GM18907 (cell line): ENCODE results near the gene HOMEZ.

Experiments
- ATAC-seq: cut with Tn5 transposase; IDR thresholded peaks from one replicate; pipeline ENCODE4 v1.9.1; 2021; ENCODE audit warnings: mild to moderate bottlenecking, moderate library complexity; ENCODE audit not compliant: unreplicated experiment

The HOMEZ gene

DNA sequence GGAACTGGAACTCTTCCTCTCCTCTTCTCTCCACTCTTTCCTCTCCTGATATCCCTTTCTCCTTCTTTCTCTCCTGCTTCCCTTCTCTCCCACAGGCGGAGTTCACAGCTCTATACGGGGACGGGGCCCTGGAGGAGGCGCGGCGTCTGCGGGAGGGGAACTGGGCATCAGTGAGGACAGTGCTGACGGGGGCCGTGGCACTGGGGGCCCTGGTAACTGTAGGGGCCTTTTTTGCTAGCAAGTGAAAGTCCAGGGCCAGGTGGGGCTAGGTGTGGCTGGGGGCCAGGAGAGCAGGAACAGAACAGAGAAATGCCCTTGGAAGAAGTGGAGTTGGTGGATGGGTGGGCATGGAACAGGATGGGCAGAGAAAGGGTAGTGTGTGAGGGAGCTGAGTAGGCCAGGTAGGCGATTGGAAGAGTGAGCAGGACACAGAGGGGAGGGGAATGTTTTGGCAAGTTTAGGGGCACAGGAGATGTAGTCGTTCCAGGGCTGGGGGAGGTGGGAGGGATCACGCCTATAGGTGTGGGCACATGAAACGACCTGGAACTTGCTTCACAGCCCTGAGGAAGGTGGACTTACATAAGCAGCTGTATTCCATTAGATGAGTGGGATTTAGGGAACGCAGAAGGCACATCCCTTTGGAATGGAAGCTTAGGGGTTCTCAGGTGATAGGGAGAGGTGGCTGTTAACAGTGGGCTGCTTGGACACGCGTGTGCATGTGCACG lies 23.0 kb upstream of the HOMEZ start:
- no peak for ATAC-seq

DNA sequence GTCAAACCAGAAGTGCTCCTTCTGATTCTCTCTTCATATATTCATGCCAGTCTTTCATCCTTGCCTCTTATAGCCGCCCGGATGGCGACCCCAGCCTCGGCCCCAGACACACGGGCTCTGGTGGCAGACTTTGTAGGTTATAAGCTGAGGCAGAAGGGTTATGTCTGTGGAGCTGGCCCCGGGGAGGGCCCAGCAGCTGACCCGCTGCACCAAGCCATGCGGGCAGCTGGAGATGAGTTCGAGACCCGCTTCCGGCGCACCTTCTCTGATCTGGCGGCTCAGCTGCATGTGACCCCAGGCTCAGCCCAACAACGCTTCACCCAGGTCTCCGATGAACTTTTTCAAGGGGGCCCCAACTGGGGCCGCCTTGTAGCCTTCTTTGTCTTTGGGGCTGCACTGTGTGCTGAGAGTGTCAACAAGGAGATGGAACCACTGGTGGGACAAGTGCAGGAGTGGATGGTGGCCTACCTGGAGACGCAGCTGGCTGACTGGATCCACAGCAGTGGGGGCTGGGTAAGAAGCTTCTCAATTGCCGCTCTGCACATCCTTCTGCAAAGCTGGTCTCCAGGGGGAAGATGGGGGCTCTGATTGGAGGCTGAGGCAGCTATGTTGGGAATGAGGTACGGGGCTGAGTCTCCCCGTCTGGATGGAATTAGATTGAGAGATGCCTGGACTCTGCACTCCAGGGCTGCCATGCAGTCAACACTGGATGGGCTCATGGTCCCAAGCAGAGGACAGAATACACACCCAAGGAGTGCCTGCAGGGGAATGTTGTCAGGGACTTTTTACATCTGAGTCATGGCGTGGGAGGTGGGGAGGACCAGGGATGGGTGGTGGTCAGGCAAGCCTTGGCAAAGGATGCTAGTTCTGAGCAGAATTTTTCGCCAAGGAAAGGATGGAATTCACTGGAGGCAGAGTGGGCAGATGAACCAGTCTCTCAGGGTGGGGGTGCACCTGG lies 22.0 kb upstream of the HOMEZ start:
- ATAC-seq, result no peak

DNA sequence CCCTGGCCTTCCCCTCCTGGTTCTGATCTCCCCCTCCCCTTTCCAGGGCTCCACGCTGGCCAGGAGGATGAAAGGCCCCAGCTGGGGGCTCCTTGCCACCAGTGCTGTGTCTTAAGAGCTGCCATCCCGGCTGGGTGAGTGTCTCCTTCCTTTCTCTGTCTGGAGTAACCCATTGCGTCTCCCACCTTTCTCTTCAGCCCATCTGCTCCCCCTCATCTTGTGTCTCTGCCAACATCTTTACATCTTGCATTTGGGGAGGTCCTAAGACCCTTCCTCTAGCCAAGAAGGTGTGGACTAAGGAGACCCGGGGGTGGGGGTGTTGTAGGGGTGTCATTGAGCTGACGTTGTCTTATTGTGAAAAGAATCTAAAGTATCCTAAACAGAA lies 21.2 kb upstream of the HOMEZ start:
- no peak for ATAC-seq

DNA sequence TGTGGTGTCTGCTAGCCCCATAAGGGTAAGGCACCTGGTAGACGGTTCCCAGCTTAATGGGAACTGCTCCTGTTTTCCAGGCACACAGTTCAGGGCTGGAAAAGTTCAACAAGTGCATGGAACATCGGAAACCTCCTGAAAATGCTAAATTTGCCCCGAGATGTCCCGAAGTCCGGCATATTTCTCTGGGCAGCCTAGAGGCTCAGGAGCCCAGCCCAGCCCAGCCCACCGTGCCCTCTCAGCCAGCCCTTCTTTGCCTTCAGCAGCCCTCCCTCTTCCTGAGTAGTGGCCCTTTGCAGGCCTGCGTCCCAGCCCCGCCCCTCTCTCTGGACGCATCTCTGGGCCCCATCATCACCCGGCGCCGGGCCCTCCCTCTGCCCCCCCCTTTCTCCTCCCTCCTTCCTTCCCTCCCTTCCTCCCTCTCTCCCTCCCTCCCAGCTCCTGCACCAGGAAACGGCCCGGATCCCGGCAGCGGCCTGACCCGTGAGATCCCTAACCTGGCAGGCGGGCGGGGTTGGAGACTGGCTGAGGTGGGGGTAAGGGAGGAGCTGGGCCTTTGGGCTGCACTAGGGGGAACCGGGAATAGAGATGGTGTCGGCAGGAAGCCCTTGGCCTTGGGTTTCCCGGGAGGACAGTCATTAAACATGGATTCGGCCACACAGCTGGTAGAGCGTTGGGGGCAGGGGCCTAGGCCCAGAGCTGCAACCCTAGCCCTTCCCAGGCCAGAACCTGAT lies 20.6 kb upstream of the HOMEZ start, which contains the start of gene BCL2L2:
BCL2L2 (plus strand) TSS at position 422 of the 734 bp plus-strand sequence. CDS start 935 bp downstream, outside the sequence.
- no peak for ATAC-seq

DNA sequence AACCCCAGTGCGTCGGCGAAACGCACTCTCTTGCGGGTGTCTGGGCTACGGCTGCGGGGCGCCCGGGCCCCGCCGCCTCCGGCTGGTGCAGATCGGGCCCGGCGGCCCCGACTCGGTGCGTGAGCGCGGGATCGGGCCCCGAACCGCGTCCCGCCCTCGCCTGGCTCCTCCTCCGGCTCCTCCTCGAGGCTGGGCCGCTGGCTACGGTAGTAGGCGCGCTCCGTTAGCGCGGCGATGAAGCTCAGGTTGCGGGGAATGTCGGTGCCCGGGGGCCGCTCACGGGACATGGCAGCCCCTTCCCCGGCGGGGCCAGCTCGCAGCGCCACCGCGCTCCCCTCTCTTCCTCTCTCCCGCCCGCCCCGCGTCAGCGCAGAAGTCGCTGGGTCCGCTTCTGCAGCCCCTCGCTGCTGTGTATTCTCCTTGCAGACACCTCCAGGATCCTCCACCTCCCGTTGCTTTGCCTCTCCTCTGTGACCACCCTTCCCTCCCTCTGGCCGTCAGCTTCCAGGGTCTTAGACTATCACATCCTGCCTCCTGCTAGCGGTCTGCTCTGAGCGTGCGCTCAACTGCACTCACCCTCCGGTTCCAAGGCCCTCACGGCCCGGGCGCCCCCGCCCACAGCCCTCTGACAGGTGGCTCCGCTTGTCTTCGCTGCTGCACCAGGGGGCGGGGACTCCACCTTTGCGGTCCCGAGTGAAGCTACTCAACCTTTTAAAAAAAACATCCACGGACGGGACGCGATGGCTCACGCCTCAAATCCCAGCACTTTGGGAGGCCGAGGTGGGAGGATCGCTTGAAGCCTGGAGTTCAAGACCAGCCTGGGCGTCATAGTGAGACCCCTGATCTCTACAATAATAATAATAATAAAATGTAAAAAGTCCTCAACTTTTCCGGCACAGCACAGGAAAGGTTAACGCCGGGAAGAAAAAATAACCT lies 16.6 kb upstream of the HOMEZ start, which contains the start of gene PPP1R3E:
PPP1R3E (minus strand) TSS at position 570 of the 936 bp plus-strand sequence; CDS start at position 287, 283 bp downstream.
- ATAC-seq, result peak; percentile 34

DNA sequence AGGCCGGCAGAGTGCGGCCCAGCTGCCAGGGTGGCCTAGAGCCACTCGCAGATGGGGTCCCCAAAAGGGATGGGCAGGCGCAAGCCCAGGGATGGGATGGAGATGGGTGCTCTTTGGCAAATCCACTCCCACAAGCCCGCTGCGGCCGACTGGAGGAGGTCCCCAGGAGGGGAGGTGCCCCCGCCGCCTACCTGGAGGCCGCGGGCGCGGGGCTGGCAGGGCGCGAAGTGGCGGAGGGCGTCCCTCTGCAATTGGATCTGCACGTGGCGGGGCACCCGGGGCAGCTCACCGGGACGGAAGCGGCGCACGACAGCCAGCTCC lies 16.0 kb upstream of the HOMEZ start:
- ATAC-seq, result no peak

DNA sequence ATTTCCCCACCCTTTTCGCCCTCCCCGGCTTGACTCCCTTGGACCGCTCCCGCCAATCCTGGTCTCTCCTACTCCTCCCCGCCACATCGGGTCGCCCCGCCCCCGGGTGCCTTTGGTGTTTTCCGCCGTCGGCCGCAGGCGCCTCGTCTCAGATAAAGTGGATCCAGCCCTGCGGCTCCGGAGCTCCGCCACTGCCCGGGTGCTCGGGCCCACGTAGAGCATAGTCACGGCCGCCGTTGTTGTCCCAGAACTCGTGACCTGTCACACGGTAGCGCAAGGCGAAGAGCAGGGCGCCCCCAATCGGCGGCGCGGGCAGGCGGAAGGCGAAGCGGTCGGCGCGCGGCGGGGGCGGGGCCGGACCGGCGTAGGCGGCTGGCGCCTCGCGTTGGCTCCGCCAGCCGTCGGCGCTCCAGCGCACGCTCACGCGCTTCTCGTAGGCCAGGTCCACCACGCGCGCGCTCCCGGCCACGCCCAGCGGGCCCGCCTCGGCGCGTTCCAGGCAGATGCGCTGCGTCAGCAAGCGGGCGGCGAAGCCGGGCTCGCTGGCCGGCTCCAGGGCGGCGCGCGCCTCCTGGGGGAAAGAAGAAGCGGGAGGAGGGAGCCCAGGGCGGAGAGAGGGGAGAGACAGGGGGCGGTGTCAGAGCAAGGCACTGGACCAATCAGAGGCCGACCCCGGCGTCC lies 15.5 kb upstream of the HOMEZ start:
- ATAC-seq, result peak; percentile 82

DNA sequence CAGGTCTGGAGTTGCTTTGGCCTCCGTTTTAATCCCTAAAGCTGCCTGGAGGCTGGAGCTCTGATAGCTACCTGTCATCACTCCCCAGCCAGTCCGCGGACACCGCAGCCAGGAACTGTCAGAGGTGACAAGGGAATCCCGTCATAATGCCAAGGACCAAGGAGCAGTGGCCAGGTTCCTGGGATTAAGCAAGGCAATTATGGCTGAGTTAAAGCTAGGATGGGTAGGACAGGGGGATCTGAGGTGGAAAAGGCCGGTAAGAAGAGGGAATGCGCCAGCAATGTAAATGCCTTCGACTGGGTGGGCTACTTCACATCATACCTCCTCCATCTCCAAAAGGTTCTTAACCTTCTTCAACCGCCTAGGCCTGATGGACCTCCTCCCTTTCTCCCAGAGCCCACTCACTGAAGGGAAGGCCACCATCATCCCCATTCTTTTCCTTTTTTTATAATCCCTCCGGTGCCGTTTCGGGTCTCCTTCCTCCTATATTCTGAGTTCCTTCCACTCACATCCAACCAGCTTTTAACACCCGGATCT lies 14.8 kb upstream of the HOMEZ start:
- no peak for ATAC-seq

DNA sequence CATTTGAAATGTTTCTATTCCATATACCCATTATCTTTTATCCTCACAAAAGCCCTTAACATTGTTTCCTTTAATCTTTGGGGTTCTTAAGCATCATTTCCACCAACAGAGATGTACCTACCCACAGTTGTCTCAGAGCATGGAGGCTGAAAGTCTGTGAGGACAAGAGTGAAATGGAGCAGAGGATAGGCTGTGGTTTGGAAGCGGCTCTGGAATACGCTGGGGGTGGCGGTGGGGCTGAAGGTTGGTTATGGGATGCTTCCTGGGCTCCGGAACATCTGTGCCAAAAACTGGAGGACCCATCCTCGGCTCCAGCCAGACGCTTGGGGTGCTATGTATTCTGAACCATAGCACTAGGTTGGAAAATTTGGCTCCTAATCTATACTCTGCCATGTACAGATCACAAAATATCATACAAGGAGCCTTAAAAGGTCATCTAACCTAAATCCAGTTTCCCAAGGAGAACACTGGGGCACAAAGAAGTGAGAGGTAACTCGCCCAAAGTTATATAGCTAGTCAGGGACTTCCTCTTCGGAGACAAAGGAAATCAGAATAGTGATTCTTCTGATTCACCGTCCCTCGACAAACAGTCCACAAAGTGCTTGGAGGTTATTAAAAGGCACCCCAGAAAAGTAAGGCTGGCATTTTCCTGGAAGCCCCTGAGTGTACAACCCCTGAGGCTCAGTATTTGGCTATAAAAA lies 14.2 kb upstream of the HOMEZ start:
- ATAC-seq, result no peak

DNA sequence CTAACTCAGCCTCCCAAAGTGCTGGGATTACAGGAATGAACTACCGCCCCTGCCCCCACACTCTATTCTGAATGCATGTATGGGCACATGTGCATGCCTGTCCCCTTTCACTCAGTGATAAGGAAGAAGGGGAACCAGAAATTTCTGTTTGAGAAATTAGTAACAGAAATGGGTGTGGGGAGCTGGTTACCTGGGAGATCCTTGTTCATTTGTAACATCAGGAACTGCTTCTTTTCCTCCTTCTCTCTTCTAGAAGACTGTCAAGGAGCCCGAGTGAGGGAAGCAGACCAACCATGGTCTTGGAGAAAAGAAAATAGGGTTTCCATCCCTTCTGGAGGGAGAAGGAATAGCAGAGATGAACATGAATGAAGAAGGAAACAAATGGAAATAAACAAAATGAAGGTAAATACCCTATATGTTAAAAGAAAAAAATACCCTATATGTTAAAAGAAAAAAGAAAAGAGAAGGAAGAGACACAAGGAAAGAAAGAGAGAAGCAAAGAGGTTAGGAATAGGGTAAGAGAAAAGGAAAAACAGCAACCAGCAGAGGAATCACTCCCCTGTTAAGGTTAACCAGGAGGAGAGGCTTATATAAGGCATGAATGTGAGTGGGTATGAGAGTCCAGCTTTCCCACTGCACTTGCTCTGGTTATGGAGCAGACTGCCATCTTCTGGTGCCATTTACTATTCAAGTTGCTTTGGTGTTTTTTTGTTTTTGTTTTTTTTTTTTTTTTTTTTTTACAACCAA lies 13.5 kb upstream of the HOMEZ start:
- ATAC-seq, result no peak

DNA sequence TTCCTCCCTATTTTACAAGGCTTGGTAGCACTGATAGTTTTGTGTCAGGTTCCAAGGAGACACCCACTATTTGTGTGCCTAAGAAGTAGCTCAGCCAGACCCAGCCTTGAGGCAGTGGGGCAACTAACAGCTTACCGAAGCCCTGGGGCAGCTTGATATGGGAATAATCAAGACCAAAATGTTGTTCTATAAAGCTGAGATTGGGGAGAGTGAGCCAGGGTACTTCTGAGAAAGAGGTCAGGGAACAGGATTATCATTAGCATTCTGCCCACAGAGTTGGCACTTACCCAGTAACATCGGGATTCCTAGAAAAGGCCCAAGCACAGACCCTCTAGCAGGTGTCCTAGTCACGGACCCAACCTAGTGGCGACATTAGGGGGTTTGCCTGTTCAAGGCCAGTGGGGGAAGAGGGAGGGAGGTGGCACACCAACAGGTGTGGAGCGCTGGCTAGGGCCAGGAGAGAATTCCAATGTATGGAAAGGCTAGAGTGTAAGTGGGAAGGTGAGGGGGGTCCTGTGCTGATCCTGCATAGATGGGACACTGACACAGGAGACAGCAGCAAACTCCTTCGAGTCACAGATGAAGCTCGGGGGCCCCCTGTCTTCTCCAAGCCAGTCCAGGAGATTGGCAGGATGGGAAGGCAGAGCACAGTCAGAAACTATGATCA lies 11.8 kb upstream of the HOMEZ start:
- ATAC-seq, result no peak

DNA sequence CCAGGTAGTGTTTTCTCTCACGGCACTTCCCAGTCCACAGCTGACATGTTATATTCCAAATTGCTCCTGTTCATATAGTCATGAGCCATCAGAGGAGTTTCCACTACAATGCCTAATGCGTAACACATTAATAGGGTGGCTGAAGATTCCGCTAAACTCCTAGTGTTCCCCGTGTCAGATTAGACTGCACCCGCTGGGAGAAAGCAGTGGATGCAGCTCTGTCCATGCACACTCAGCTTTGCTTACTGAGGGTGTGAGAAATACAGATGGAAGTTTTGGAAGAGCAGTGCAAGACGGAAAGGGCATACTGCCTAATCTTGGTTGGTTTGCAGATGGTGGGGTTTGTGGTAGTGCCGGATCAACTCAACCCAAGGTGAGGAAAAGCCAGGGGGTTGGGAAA lies 11.2 kb upstream of the HOMEZ start:
- no peak for ATAC-seq

DNA sequence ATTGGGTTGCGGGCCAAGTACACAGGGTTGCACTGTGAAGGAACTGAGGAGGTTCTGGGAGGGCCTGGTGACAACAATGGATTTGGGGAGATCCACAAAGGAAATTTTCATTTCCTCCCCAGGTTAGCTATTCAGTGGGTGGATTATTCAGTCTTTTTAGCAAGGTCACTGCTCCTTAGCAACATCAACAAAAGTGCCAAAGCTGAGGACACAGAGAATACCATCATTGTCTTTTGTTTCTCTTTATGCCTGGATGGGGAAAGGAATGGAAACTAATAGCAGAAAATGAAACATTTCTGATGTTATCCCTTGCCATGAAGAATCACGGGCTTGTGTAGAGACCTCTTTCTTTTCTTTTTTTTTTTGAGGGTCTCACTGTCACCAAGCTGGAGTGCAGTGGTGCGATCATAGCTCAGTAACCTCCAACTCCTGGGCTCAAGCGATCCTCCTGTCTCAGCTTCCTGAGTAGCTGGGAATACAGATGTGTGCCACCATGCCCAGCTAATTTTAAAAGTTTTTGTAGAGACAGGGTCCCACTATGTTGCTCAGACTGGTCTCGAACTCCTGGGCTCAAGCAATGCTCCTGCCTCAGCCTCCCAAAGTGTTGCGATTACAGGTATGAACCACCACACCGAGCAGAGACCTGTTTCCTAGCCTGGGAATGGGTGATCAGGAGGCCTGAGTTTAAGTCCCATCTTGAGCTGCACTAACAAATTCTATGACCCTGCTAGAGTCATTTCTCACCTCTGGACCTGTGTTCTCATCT lies 10.3 kb upstream of the HOMEZ start:
- no peak for ATAC-seq

DNA sequence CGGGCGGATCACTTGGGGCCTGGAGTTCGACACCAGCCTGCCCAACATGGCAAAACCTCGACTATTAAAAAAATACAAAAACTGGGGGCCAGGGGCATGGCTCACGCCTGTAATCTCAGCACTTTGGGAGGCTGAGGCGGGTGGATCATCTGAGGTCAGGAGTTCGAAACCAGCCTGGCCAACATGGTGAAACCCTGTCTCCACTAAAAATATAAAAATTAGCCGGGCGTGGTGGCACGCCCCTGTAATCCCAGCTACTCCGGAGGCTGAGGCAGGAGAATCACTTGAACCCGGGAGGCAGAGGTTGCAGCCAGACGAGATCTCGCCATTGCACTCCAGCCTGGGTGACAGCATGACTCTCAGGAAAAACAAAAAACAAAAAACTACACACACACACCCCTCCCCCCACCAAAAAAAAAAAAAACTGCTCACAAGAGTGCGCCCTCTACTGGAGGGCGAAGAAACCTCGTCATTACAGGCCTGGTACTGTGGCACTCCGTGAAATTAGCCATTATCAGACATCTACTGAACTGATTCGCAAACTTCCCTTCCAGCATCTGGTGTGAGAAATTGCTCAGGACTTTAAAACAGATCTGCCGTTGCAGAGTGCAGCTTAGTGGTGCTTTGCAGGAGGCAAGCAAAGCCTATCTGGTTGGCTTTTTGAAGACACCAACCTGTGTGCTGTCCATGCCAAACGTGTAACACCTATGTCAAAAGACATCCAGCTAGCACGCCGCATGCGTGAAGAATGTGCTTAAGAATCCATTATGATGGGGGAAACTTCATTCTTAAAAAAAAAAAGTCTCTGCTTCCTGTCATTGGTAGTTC lies 9.0 kb upstream of the HOMEZ start:
- ATAC-seq, result peak; percentile 40

DNA sequence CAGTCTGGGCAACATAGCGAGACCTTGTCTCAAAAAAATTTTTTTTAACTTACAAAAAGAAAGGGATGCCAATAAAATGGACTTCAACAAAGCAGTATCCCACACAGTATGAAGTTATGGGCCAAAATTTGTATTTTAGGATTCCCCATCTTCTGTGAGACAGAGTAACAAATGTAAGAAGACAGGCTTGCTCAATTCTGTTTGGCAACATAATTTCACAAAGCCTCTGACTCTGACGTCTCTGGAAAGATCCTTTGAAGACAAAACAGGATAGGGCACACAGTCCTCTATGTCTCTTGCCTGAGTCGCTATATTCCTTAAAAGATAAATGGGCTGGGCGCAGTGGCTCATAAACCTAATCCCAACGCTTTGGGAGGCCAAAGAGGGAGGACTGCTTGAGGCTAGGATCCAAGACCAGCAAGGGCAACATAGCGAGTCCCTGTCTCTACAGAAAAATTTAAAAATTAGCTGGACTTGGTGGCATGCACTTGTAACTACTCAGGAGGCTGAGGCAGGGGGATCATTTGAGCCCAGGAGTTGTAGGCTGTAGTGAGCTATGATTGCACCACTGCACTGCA lies 1.1 kb upstream of the HOMEZ start:
- ATAC-seq, result no peak
